Activated CD4-positive, alpha-beta memory T cell treated with anti-CD3 and anti-CD28 coated beads, Interleukin-2, amount 10 ng/mL, durations not matched to agents 7 days and 5 days (primary cell): Measurements from ENCODE around the gene TMC4. TPM values are rescaled to one million over a fixed set of nuclear protein-coding genes. Genes with fewer than 3 reads are reported as not detected.

Experiments used
- CTCF ChIA-PET: fragments of 350-600 bp; sonication (Branson Sonifier 250); formaldehyde crosslinking; loops from one replicate; lab custom pipeline; 2021; ENCODE audit warnings: antibody characterized with exemption, inconsistent platforms; lab: Charles Lee
- POLR2A ChIA-PET: fragments of 350-600 bp; sonication (Branson Sonifier 250); formaldehyde crosslinking; loops from one replicate; lab custom pipeline; 2021; ENCODE audit warnings: antibody characterized with exemption; lab: Charles Lee
- DNase-seq: peaks from one replicate; pipeline ENCODE4 v3.0.0-alpha.2; 2020
- H3K27ac Mint-ChIP-seq: one replicate; pipeline ENCODE4 v1.8.0; 2021; ENCODE audit warnings: mild to moderate bottlenecking, mixed read lengths
- H3K27me3 Mint-ChIP-seq: one replicate; pipeline ENCODE4 v1.8.0; 2021; ENCODE audit warnings: mixed read lengths
- H3K36me3 Mint-ChIP-seq: one replicate; pipeline ENCODE4 v1.8.0; 2021; ENCODE audit warnings: low read depth, mixed read lengths
- H3K4me1 Mint-ChIP-seq: one replicate; pipeline ENCODE4 v1.8.0; 2021; ENCODE audit warnings: mixed read lengths
- H3K4me3 Mint-ChIP-seq: one replicate; pipeline ENCODE4 v1.8.0; 2021; ENCODE audit warnings: mild to moderate bottlenecking, mixed read lengths
- H3K9me3 Mint-ChIP-seq: one replicate; pipeline ENCODE4 v1.8.0; 2021; ENCODE audit warnings: mixed read lengths
- total RNA-seq, 2 experiments: library from RNA; stranded (reverse); gene quantifications; one replicate each; pipeline ENCODE4 v1.2.3, GENCODE V29; 2021

Gene TMC4
- total RNA-seq, 2 experiments from 2014 or later = 2.8 to 3.2 TPM

- no peaks in the 10 kb centered on the region for H3K9me3 Mint-ChIP-seq
Observed at GRCh38 chr19:54133312-54133956, 39.5 kb downstream of the TMC4 start.

GRCh38 chr19:54129617-54129996 lies 43.4 kb downstream of the TMC4 start:
- H3K4me3 Mint-ChIP-seq = no peak overlapping the region
- no peak for DNase-seq
- POLR2A ChIA-PET = no interaction called here
- no peaks in the 10 kb centered on the region for H3K27me3 Mint-ChIP-seq
- CTCF ChIA-PET = no interaction called here
- H3K9me3 Mint-ChIP-seq = no peaks in the 10 kb centered on the region
- H3K27ac Mint-ChIP-seq = no peak overlapping the region
- peaks cover 3% of the 10 kb centered on the region for H3K4me1 Mint-ChIP-seq
- peaks cover 20% of the 10 kb centered on the region for H3K36me3 Mint-ChIP-seq

More at GRCh38 chr19:54133312-54133956, 39.5 kb downstream of the TMC4 start:
- DNase-seq = no peak
- peaks cover 15% of the 10 kb centered on the region for H3K4me1 Mint-ChIP-seq
- H3K27me3 Mint-ChIP-seq = no peaks in the 10 kb centered on the region
- H3K27ac Mint-ChIP-seq = no peak overlapping the region
- ChIA-PET POLR2A (interaction anchor here (1.1 kb wide), 1 partner anchor 18 kb away, joined by 4 read pairs; the partner anchor contains the start of genes PRPF31 and TFPT), CTCF (no interaction called here)
- H3K4me3 Mint-ChIP-seq = no peak overlapping the region
- H3K36me3 Mint-ChIP-seq = peaks cover 5% of the 10 kb centered on the region

GRCh38 chr19:54128796-54129616 lies 44.0 kb downstream of the TMC4 start:
- ChIA-PET POLR2A (no interaction called here), CTCF (no interaction called here)
- Mint-ChIP-seq H3K4me1 (no peaks in the 10 kb centered on the region), H3K9me3 (no peaks in the 10 kb centered on the region), H3K27me3 (no peaks in the 10 kb centered on the region), H3K36me3 (peaks cover 23% of the 10 kb centered on the region), H3K4me3 (no peak overlapping the region), H3K27ac (no peak overlapping the region)
- no peak for DNase-seq

- Mint-ChIP-seq H3K4me3 (no peak overlapping the region), H3K27me3 (no peaks in the 10 kb centered on the region), H3K36me3 (peaks cover 26% of the 10 kb centered on the region), H3K27ac (no peak overlapping the region), H3K4me1 (no peaks in the 10 kb centered on the region), H3K9me3 (no peaks in the 10 kb centered on the region)
- DNase-seq = no peak
- CTCF ChIA-PET = no interaction called here
- POLR2A ChIA-PET = no interaction called here
Observed at GRCh38 chr19:54128441-54128725, 44.6 kb downstream of the TMC4 start.

GRCh38 chr19:54127688-54128440 lies 45.1 kb downstream of the TMC4 start:
- Mint-ChIP-seq H3K4me1 (no peaks in the 10 kb centered on the region), H3K27ac (no peak overlapping the region), H3K27me3 (no peaks in the 10 kb centered on the region), H3K36me3 (peaks cover 30% of the 10 kb centered on the region), H3K4me3 (no peak overlapping the region), H3K9me3 (no peaks in the 10 kb centered on the region)
- ChIA-PET CTCF (no interaction called here), POLR2A (no interaction called here)
- DNase-seq = no peak

- CTCF ChIA-PET = no interaction called here
- H3K4me1 Mint-ChIP-seq = no peaks in the 10 kb centered on the region
- peaks cover 41% of the 10 kb centered on the region for H3K36me3 Mint-ChIP-seq
- H3K27me3 Mint-ChIP-seq = no peaks in the 10 kb centered on the region
- H3K4me3 Mint-ChIP-seq = no peak overlapping the region
- DNase-seq = no peak
- no peak overlapping the region for H3K27ac Mint-ChIP-seq
- POLR2A ChIA-PET = interaction anchor here (1.0 kb wide), 1 partner anchor 13 kb away, joined by 3 read pairs; no protein-coding TSS in a partner anchor
- H3K9me3 Mint-ChIP-seq = no peaks in the 10 kb centered on the region
Observed at GRCh38 chr19:54125713-54126112, 47.2 kb downstream of the TMC4 start.

- POLR2A ChIA-PET = interaction anchor here (1.0 kb wide), 1 partner anchor 12 kb away, joined by 3 read pairs; no protein-coding TSS in a partner anchor
- Mint-ChIP-seq H3K36me3 (peaks cover 47% of the 10 kb centered on the region), H3K9me3 (no peaks in the 10 kb centered on the region), H3K4me3 (no peak overlapping the region), H3K27me3 (no peaks in the 10 kb centered on the region), H3K27ac (no peak overlapping the region), H3K4me1 (no peaks in the 10 kb centered on the region)
- DNase-seq = no peak
- CTCF ChIA-PET = no interaction called here
Observed at GRCh38 chr19:54124393-54124792, 48.6 kb downstream of the TMC4 start.

GRCh38 chr19:54123682-54124081 lies 49.3 kb downstream of the TMC4 start:
- Mint-ChIP-seq H3K9me3 (no peaks in the 10 kb centered on the region), H3K27ac (no peak overlapping the region), H3K4me3 (no peak overlapping the region), H3K27me3 (no peaks in the 10 kb centered on the region), H3K36me3 (peaks cover 46% of the 10 kb centered on the region), H3K4me1 (no peaks in the 10 kb centered on the region)
- DNase-seq = no peak
- POLR2A ChIA-PET = interaction anchor here (1.0 kb wide), 1 partner anchor 13 kb away, joined by 3 read pairs; no protein-coding TSS in a partner anchor
- CTCF ChIA-PET = no interaction called here

GRCh38 chr19:54121259-54121658 lies 51.7 kb downstream of the TMC4 start:
- Mint-ChIP-seq H3K27me3 (no peaks in the 10 kb centered on the region), H3K36me3 (peaks cover 38% of the 10 kb centered on the region), H3K9me3 (no peaks in the 10 kb centered on the region), H3K27ac (no peak overlapping the region), H3K4me3 (no peak overlapping the region), H3K4me1 (peaks cover 17% of the 10 kb centered on the region)
- DNase-seq = no peak
- ChIA-PET POLR2A (interaction anchor here (0.8 to 1.0 kb wide), 2 partner anchors 16 to 18 kb away, joined by 3 read pairs; partner anchors contain the start of gene CNOT3), CTCF (no interaction called here)

- CTCF ChIA-PET = interaction anchor here (1.0 to 2.8 kb wide), 6 partner anchors 13 to 273 kb away, joined by 3 to 16 read pairs (median 4); partner anchors contain the start of genes CNOT3, MBOAT7 and NDUFA3
- POLR2A ChIA-PET = interaction anchor here (0.6 to 5.2 kb wide), 20 partner anchors 9 to 333 kb away, joined by 3 to 52 read pairs (median 4); partner anchors contain the start of genes CNOT3, LENG8, MBOAT7 and NDUFA3
- no peaks in the 10 kb centered on the region for H3K27me3 Mint-ChIP-seq
- H3K4me1 Mint-ChIP-seq = peaks cover 35% of the 10 kb centered on the region
- peak; percentile 97 for DNase-seq
- H3K9me3 Mint-ChIP-seq = no peaks in the 10 kb centered on the region
- peak within 1 kb of the TSS; percentile 86 for H3K4me3 Mint-ChIP-seq
- peak within 1 kb of the TSS; percentile 74 for H3K27ac Mint-ChIP-seq
- H3K36me3 Mint-ChIP-seq = peaks cover 35% of the 10 kb centered on the region
Observed at GRCh38 chr19:54115109-54116063, 57.6 kb downstream of the TMC4 start, which contains the start of the genes PRPF31 and TFPT. TSS of gene PRPF31 (plus strand) at chr19:54115754. CDS start at chr19:54118279, 2,525 bp downstream. TSS of gene TFPT (minus strand) at chr19:54115657. CDS start at chr19:54115269, 388 bp downstream.

GRCh38 chr19:54114340-54115108 lies 58.4 kb downstream of the TMC4 start:
- POLR2A ChIA-PET = interaction anchor here (0.7 to 5.2 kb wide), 15 partner anchors 8 to 95 kb away, joined by 3 to 52 read pairs (median 5); partner anchors contain the start of genes CNOT3, LENG1, MBOAT7 and NDUFA3
- Mint-ChIP-seq H3K9me3 (no peaks in the 10 kb centered on the region), H3K36me3 (peaks cover 37% of the 10 kb centered on the region), H3K4me3 (peak overlapping the region; percentile 86), H3K27me3 (no peaks in the 10 kb centered on the region), H3K27ac (peak overlapping the region; percentile 74), H3K4me1 (peaks cover 37% of the 10 kb centered on the region)
- CTCF ChIA-PET = interaction anchor here (1.0 to 2.8 kb wide), 5 partner anchors 12 to 274 kb away, joined by 3 to 16 read pairs (median 4); partner anchors contain the start of genes CNOT3 and NDUFA3
- DNase-seq = peak; percentile 76
